ENCODE results near the gene DIS3L2. TPM values are rescaled to one million over a fixed set of nuclear protein-coding genes. Genes with fewer than 3 reads are reported as not detected.
"Not testable (repeated sequence)": the region's sequence is repeated elsewhere in the genome, so short reads cannot be mapped to it uniquely, and the experiment has no call there.

Gene DIS3L2
- total RNA-seq, 2 donors from 2014 or later, result 38.8 to 76.0 TPM

- Mint-ChIP-seq H3K4me1 (ENCODE audit: low read depth in 2 of 2) (peaks cover 61 to 65% of the 10 kb centered on the region in 2 donors), H3K36me3 (peaks cover 6% of the 10 kb centered on the region), H3K27ac (peak overlapping the region; percentile 58 to 72), H3K4me3 (peak overlapping the region; percentile 58), H3K27me3 (no peaks in the 10 kb centered on the region), H3K9me3 (no peaks in the 10 kb centered on the region)
- DNase-seq (ENCODE audit: low spot score), result no peak
- no peak for ATAC-seq
These were observed 349.2 kb downstream of the DIS3L2 start for GRCh38 chr2:232310696-232311095.

GRCh38 chr2:232313645-232314044 is 352.1 kb downstream of the DIS3L2 start:
- H3K9me3 Mint-ChIP-seq; ATAC-seq; DNase-seq (ENCODE audit: low spot score); H3K36me3 Mint-ChIP-seq; H3K27me3 Mint-ChIP-seq: not testable (repeated sequence)
- peak overlapping the region; percentile 47 to 57 for H3K27ac Mint-ChIP-seq
- peaks cover 66 to 74% of the 10 kb centered on the region in 2 donors for H3K4me1 Mint-ChIP-seq (ENCODE audit: low read depth in 2 of 2)
- peak overlapping the region; percentile 20 for H3K4me3 Mint-ChIP-seq

- Mint-ChIP-seq H3K36me3 (peaks cover 6% of the 10 kb centered on the region), H3K27ac (peak overlapping the region; percentile 97 to 100), H3K4me3 (peak overlapping the region; percentile 73), H3K9me3 (no peaks in the 10 kb centered on the region), H3K27me3 (no peaks in the 10 kb centered on the region), H3K4me1 (ENCODE audit: low read depth in 2 of 2) (peaks cover 60 to 73% of the 10 kb centered on the region in 2 donors)
- ATAC-seq, result peak; percentile 95 to 96
- DNase-seq (ENCODE audit: low spot score), result peak; percentile 92
These were observed 353.8 kb downstream of the DIS3L2 start for GRCh38 chr2:232315049-232315922.

GRCh38 chr2:232315923-232316299 is 354.4 kb downstream of the DIS3L2 start:
- ATAC-seq, result no peak
- Mint-ChIP-seq H3K27ac (peak overlapping the region; percentile 97 to 100), H3K27me3 (no peaks in the 10 kb centered on the region), H3K9me3 (no peaks in the 10 kb centered on the region), H3K36me3 (peaks cover 6% of the 10 kb centered on the region), H3K4me1 (ENCODE audit: low read depth in 2 of 2) (peaks cover 54 to 70% of the 10 kb centered on the region in 2 donors), H3K4me3 (peak overlapping the region; percentile 73)
- DNase-seq (ENCODE audit: low spot score), result no peak

GRCh38 chr2:232316461-232317330 is 355.2 kb downstream of the DIS3L2 start:
- ATAC-seq, result no peak
- Mint-ChIP-seq H3K4me1 (ENCODE audit: low read depth in 2 of 2) (peaks cover 51 to 70% of the 10 kb centered on the region in 2 donors), H3K4me3 (peak overlapping the region; percentile 73), H3K27me3 (no peaks in the 10 kb centered on the region), H3K27ac (peak overlapping the region; percentile 97 to 100), H3K36me3 (peaks cover 6% of the 10 kb centered on the region), H3K9me3 (no peaks in the 10 kb centered on the region)
- no peak for DNase-seq (ENCODE audit: low spot score)

- Mint-ChIP-seq H3K27me3 (no peaks in the 10 kb centered on the region), H3K4me1 (ENCODE audit: low read depth in 2 of 2) (peaks cover 52 to 68% of the 10 kb centered on the region in 2 donors), H3K36me3 (peaks cover 4% of the 10 kb centered on the region), H3K4me3 (no peak overlapping the region), H3K27ac (peak overlapping the region in 1 of 2 donors; percentile 100), H3K9me3 (no peaks in the 10 kb centered on the region)
- DNase-seq (ENCODE audit: low spot score), result no peak
- ATAC-seq, result no peak
These were observed 356.8 kb downstream of the DIS3L2 start for GRCh38 chr2:232318169-232318855.

- no peaks in the 10 kb centered on the region for H3K27me3 Mint-ChIP-seq
- no peak for ATAC-seq
- DNase-seq (ENCODE audit: low spot score), result no peak
- H3K4me3 Mint-ChIP-seq, result no peak overlapping the region
- peak overlapping the region in 1 of 2 donors; percentile 100 for H3K27ac Mint-ChIP-seq
- H3K9me3 Mint-ChIP-seq, result no peaks in the 10 kb centered on the region
- no peaks in the 10 kb centered on the region for H3K36me3 Mint-ChIP-seq
- peaks cover 47 to 62% of the 10 kb centered on the region in 2 donors for H3K4me1 Mint-ChIP-seq (ENCODE audit: low read depth in 2 of 2)
These were observed 357.7 kb downstream of the DIS3L2 start for GRCh38 chr2:232319067-232319802.

- Mint-ChIP-seq H3K27me3 (no peaks in the 10 kb centered on the region), H3K4me3 (no peak overlapping the region), H3K9me3 (no peaks in the 10 kb centered on the region), H3K4me1 (ENCODE audit: low read depth in 2 of 2) (peaks cover 41 to 57% of the 10 kb centered on the region in 2 donors), H3K27ac (peak overlapping the region in 1 of 2 donors; percentile 100), H3K36me3 (no peaks in the 10 kb centered on the region)
- DNase-seq (ENCODE audit: low spot score), result no peak
- no peak for ATAC-seq
These were observed 358.4 kb downstream of the DIS3L2 start for GRCh38 chr2:232319803-232320442.

GRCh38 chr2:232320443-232320803 is 358.9 kb downstream of the DIS3L2 start:
- H3K4me1 Mint-ChIP-seq (ENCODE audit: low read depth in 2 of 2), result peaks cover 36 to 54% of the 10 kb centered on the region in 2 donors
- no peak overlapping the region for H3K4me3 Mint-ChIP-seq
- no peak for ATAC-seq

GRCh38 chr2:232321156-232321816 is 359.8 kb downstream of the DIS3L2 start:
- Mint-ChIP-seq H3K27ac (no peak overlapping the region), H3K4me1 (ENCODE audit: low read depth in 2 of 2) (peaks cover 27 to 45% of the 10 kb centered on the region in 2 donors), H3K4me3 (no peak overlapping the region), H3K9me3 (no peaks in the 10 kb centered on the region), H3K27me3 (no peaks in the 10 kb centered on the region), H3K36me3 (no peaks in the 10 kb centered on the region)
- DNase-seq (ENCODE audit: low spot score) (no peak), ATAC-seq (peak; percentile 34 to 57)

More at GRCh38 chr2:232320443-232320803, 358.9 kb downstream of the DIS3L2 start:
- Mint-ChIP-seq H3K27me3 (no peaks in the 10 kb centered on the region), H3K36me3 (no peaks in the 10 kb centered on the region), H3K27ac (no peak overlapping the region), H3K9me3 (no peaks in the 10 kb centered on the region)
- DNase-seq (ENCODE audit: low spot score), result no peak

- Mint-ChIP-seq H3K36me3 (no peaks in the 10 kb centered on the region), H3K9me3 (no peaks in the 10 kb centered on the region), H3K4me1 (ENCODE audit: low read depth in 2 of 2) (peaks cover 20 to 38% of the 10 kb centered on the region in 2 donors), H3K27me3 (no peaks in the 10 kb centered on the region), H3K4me3 (peak overlapping the region; percentile 27), H3K27ac (peak overlapping the region in 1 of 2 donors; percentile 17)
- no peak for ATAC-seq
- DNase-seq (ENCODE audit: low spot score), result no peak
These were observed 360.5 kb downstream of the DIS3L2 start for GRCh38 chr2:232321817-232322559.

All from natural killer cell treated with Interleukin-12 subunit alpha and Interleukin-12 subunit beta and Interleukin-15 and Interleukin-18, amount 100 ng/mL, for 72 hours (primary cell).